Subcutaneous adipose tissue (tissue), 4 donors: ENCODE results near the gene GALNT17. TPM values are rescaled to one million over a fixed set of nuclear protein-coding genes. Genes with fewer than 3 reads are reported as not detected.

Source experiments
- total RNA-seq, 4 donors: library from RNA; depleted of rRNA; stranded (reverse); fragments of >200 nt; gene quantifications; one replicate each; pipeline ENCODE4 v1.1.0, GENCODE V29; 2016
- TF ChIP-seq, protein P1 (sequence below): fragments of 450-650 bp; IDR thresholded peaks from one replicate; pipeline ENCODE4 v1.5.1; 2016; ENCODE audit warnings: low read depth, mild to moderate bottlenecking, control low read depth, antibody characterized with exemption, moderate library complexity

The GALNT17 gene
- total RNA-seq, 4 donors from 2014 or later: 1.3 to 12.2 (median 6.7) TPM

DNA sequence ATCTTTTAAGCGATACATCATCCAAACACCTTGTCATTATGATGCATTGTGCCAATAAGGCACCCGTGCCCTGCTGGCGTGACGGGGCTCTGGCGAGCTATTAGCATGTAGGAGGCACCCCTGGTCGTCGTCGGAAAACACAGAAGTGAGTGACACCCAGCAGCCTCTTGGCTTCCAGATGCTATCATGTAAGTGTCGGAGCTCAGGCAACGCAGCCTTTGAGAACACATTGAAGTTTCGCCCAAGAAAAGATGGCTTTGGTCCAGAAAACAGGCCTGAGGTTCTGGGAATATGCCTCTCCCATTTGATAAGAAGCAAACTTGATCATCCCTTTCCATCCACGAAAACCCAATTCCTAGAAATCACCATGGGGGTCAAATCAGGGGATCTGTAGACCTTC lies 555.3 kb downstream of the GALNT17 start:
- TF ChIP-seq, protein P1, sequence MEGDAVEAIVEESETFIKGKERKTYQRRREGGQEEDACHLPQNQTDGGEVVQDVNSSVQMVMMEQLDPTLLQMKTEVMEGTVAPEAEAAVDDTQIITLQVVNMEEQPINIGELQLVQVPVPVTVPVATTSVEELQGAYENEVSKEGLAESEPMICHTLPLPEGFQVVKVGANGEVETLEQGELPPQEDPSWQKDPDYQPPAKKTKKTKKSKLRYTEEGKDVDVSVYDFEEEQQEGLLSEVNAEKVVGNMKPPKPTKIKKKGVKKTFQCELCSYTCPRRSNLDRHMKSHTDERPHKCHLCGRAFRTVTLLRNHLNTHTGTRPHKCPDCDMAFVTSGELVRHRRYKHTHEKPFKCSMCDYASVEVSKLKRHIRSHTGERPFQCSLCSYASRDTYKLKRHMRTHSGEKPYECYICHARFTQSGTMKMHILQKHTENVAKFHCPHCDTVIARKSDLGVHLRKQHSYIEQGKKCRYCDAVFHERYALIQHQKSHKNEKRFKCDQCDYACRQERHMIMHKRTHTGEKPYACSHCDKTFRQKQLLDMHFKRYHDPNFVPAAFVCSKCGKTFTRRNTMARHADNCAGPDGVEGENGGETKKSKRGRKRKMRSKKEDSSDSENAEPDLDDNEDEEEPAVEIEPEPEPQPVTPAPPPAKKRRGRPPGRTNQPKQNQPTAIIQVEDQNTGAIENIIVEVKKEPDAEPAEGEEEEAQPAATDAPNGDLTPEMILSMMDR: no peak

DNA sequence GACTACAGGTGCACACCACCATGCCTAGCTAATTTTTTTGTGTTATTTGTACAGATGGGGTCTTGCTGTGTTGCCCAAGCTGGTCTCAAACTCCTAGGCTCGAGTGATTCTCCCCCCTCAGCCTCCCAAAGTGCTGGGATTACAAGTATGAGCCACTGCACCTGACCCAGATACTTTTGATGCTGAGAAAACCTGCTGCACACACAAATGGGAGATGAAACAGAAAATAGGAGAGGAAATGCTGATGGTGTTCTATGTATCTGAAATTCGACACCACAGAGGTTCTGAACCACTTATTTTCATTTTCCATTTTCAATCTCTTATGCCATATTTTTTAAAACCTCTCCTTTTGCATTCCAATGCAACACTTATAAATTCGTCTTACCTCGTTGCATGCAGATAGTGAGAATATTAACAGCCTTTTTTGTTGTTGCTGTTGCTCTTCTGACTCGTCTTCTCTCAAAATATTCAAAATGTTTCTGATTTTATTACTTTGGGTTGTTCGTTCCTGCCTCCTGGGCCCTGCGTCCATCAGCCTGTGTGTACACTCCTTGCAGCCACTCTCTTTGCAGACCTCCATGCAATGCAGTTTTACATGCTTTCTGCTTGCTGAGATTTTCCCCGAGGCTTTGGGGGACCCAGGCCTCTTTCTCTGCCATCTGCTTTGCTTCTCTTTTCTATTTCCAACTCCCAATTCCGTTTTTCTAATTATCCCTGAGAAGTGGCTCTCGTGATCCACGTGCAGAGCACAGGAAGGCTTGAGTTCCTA lies 556.1 kb downstream of the GALNT17 start:
- TF ChIP-seq, protein P1: no peak

DNA sequence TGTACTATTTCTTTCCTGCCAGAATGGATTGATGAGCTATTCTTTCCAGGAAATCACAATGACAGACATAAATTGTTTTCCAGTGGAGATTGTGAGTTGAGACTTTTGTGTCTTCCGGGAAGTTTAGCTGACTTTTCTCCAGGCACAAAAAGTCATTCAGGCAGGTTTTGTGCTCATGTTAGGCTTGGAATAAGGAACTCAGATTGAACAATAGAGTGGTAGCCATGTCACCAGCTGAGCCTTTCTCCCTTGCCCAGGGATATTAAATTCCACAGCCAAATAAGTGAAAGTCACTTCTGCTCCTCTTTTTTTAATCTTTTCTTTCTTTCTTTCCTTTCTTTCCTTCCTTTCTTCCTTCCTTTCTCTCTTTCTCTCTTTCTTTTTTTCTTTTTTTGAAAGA lies 559.6 kb downstream of the GALNT17 start:
- TF ChIP-seq, protein P1: no peak

DNA sequence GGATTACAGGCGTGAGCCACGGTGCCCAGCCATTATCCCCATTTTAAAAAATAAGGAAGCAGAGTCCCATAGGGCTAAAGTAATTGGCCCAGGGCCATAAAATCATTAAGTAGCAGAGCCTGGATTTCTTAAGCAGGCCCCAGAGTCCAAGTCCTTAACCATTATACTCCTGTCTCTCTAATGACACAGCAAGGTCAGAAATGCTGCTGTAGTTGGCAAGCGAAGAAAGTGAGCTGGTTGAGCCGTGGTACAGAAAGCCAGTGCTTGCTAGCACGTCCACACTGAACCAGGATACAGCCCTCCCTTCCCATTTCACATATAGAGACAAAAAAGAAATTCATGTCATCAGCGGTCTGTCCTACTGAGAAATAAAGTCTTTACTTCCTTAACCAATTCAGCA lies 562.7 kb downstream of the GALNT17 start:
- TF ChIP-seq, protein P1: no peak

DNA sequence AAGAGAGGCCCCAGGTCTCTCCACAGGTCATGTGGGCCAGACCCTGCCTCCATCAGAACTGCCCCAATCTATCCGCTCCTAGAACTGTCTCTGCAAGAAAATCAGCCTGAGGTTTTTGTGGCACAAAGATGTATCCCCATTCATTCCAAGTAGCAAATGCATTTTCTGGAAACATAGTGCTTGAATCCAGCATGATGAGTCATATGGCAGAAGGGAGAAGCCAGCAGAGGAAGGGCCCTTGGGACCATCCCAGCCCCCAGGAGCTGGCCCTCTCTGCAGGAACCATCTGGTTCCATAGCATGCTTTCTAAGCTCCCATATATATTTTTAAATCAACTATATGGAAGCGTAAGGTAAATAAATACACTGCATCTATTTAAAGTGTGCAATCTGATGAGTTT lies 563.2 kb downstream of the GALNT17 start:
- TF ChIP-seq, protein P1: no peak

DNA sequence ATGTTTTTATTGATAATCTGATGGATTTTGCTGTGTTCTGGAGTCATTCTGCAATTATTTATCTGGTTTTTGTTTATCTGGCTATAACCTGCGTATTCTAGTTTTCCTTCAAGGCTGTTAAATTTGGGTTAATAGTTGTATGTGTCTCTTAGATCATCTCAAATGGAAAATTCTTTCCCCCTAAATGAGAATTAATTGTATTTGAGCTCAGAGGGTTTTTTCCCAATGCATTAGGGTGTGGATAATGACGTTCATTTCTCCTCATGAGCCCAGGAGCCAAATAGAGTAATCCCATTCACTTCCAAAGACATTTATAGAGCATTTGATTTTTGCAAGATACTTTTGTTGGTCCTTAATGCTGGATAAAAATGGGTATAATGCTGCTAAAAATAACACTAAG lies 564.6 kb downstream of the GALNT17 start:
- TF ChIP-seq, protein P1: no peak

DNA sequence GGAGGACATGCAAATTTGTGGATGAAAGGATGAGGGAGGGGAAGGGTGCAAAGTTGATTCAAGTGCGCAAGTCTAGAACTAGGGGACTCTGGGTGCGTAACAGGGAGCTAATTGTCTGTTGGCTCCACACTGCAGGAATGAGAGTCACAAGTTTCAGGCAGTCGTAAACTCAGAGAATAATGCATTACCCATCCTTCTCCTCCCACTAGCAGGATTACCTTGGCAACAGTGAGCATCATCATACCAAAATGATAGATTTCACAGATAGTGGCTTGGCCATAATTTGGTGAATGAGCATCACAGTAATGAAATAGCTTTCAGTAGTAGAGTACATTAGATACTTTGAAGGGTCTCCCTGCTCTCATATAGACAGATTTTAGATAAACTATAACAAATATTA lies 565.5 kb downstream of the GALNT17 start:
- TF ChIP-seq, protein P1: no peak
